Activated naive CD4-positive, alpha-beta T cell treated with anti-CD3 and anti-CD28 coated beads, Interleukin-2, amount 10 ng/mL, durations not matched to agents 7 days and 5 days (primary cell): ENCODE results near the gene ESR2.
"Not testable (repeated sequence)": the region's sequence is repeated elsewhere in the genome, so short reads cannot be mapped to it uniquely, and the experiment has no call there.

Source experiments
- CTCF ChIA-PET: fragments of 350-600 bp; sonication (Branson Sonifier 250); formaldehyde crosslinking; loops from one replicate; lab custom pipeline; 2021; ENCODE audit warnings: antibody characterized with exemption; lab: Charles Lee
- DNase-seq: peaks from one replicate; pipeline ENCODE4 v3.0.0-alpha.2; 2020
- H3K27ac Mint-ChIP-seq: one replicate; pipeline ENCODE4 v1.8.0; 2021; ENCODE audit warnings: mild to moderate bottlenecking, moderate library complexity, mixed read lengths
- H3K27me3 Mint-ChIP-seq: one replicate; pipeline ENCODE4 v1.8.0; 2021; ENCODE audit warnings: mild to moderate bottlenecking, mixed read lengths
- H3K36me3 Mint-ChIP-seq: one replicate; pipeline ENCODE4 v1.8.0; 2021; ENCODE audit warnings: mixed read lengths
- H3K4me1 Mint-ChIP-seq: one replicate; pipeline ENCODE4 v1.8.0; 2021; ENCODE audit warnings: mixed read lengths
- H3K4me3 Mint-ChIP-seq: one replicate; pipeline ENCODE4 v1.8.0; 2021; ENCODE audit warnings: mild to moderate bottlenecking, moderate library complexity, mixed read lengths
- H3K9me3 Mint-ChIP-seq: one replicate; pipeline ENCODE4 v1.8.0; 2021; ENCODE audit warnings: mixed read lengths

The ESR2 gene

GRCh38 chr14:64225151-64225757 lies 68.9 kb downstream of the ESR2 start:
- peaks cover 61% of the 10 kb centered on the region for H3K36me3 Mint-ChIP-seq
- H3K9me3 Mint-ChIP-seq = no peaks in the 10 kb centered on the region
- no peaks in the 10 kb centered on the region for H3K27me3 Mint-ChIP-seq
- no peak overlapping the region for H3K27ac Mint-ChIP-seq
- no peak for DNase-seq
- CTCF ChIA-PET = no interaction called here
- H3K4me1 Mint-ChIP-seq = no peaks in the 10 kb centered on the region
- no peak overlapping the region for H3K4me3 Mint-ChIP-seq

GRCh38 chr14:64221391-64222003 lies 72.7 kb downstream of the ESR2 start:
- no peaks in the 10 kb centered on the region for H3K4me1 Mint-ChIP-seq
- no peak overlapping the region for H3K27ac Mint-ChIP-seq
- H3K36me3 Mint-ChIP-seq = peaks cover 72% of the 10 kb centered on the region
- no peaks in the 10 kb centered on the region for H3K27me3 Mint-ChIP-seq
- no peaks in the 10 kb centered on the region for H3K9me3 Mint-ChIP-seq
- no peak overlapping the region for H3K4me3 Mint-ChIP-seq
- no peak for DNase-seq
- CTCF ChIA-PET = no interaction called here

GRCh38 chr14:64220466-64220865 lies 73.7 kb downstream of the ESR2 start:
- no peaks in the 10 kb centered on the region for H3K9me3 Mint-ChIP-seq
- H3K27ac Mint-ChIP-seq = no peak overlapping the region
- CTCF ChIA-PET = no interaction called here
- H3K27me3 Mint-ChIP-seq = no peaks in the 10 kb centered on the region
- no peak for DNase-seq
- H3K36me3 Mint-ChIP-seq = peaks cover 78% of the 10 kb centered on the region
- no peak overlapping the region for H3K4me3 Mint-ChIP-seq
- H3K4me1 Mint-ChIP-seq = no peaks in the 10 kb centered on the region

- no peak for DNase-seq
- H3K27me3 Mint-ChIP-seq = no peaks in the 10 kb centered on the region
- no peaks in the 10 kb centered on the region for H3K9me3 Mint-ChIP-seq
- H3K4me1 Mint-ChIP-seq = no peaks in the 10 kb centered on the region
- CTCF ChIA-PET = no interaction called here
- H3K36me3 Mint-ChIP-seq = peaks cover 78% of the 10 kb centered on the region
- no peak overlapping the region for H3K27ac Mint-ChIP-seq
- no peak overlapping the region for H3K4me3 Mint-ChIP-seq
Observed at GRCh38 chr14:64220056-64220455, 74.1 kb downstream of the ESR2 start.

GRCh38 chr14:64218344-64219240 lies 75.6 kb downstream of the ESR2 start:
- no peak for DNase-seq
- CTCF ChIA-PET = interaction anchor here (1.7 kb wide), 1 partner anchor 77 kb away, joined by 6 read pairs; the partner anchor contains the start of gene ESR2
- no peaks in the 10 kb centered on the region for H3K9me3 Mint-ChIP-seq
- H3K27me3 Mint-ChIP-seq = no peaks in the 10 kb centered on the region
- H3K36me3 Mint-ChIP-seq = peaks cover 76% of the 10 kb centered on the region
- H3K4me1 Mint-ChIP-seq = no peaks in the 10 kb centered on the region
- H3K4me3 Mint-ChIP-seq = no peak overlapping the region
- H3K27ac Mint-ChIP-seq = peak overlapping the region; percentile 3

- H3K4me3 Mint-ChIP-seq = no peak overlapping the region
- no peak for DNase-seq
- no peaks in the 10 kb centered on the region for H3K9me3 Mint-ChIP-seq
- no peak overlapping the region for H3K27ac Mint-ChIP-seq
- H3K27me3 Mint-ChIP-seq = no peaks in the 10 kb centered on the region
- peaks cover 77% of the 10 kb centered on the region for H3K36me3 Mint-ChIP-seq
- H3K4me1 Mint-ChIP-seq = no peaks in the 10 kb centered on the region
- CTCF ChIA-PET = interaction anchor here (1.7 kb wide), 1 partner anchor 77 kb away, joined by 6 read pairs; the partner anchor contains the start of gene ESR2
Observed at GRCh38 chr14:64217834-64218233, 76.3 kb downstream of the ESR2 start.

- no peaks in the 10 kb centered on the region for H3K4me1 Mint-ChIP-seq
- peaks cover 79% of the 10 kb centered on the region for H3K36me3 Mint-ChIP-seq
- no peak for DNase-seq
- no peak overlapping the region for H3K27ac Mint-ChIP-seq
- no peak overlapping the region for H3K4me3 Mint-ChIP-seq
- H3K9me3 Mint-ChIP-seq = no peaks in the 10 kb centered on the region
- H3K27me3 Mint-ChIP-seq = no peaks in the 10 kb centered on the region
- CTCF ChIA-PET = no interaction called here
Observed at GRCh38 chr14:64217308-64217707, 76.9 kb downstream of the ESR2 start.

GRCh38 chr14:64215978-64216377 lies 78.2 kb downstream of the ESR2 start:
- no peak overlapping the region for H3K27ac Mint-ChIP-seq
- CTCF ChIA-PET = no interaction called here

GRCh38 chr14:64215274-64215673 lies 78.9 kb downstream of the ESR2 start:
- Mint-ChIP-seq H3K9me3 (no peaks in the 10 kb centered on the region), H3K4me3 (no peak overlapping the region), H3K4me1 (peaks cover 3% of the 10 kb centered on the region), H3K36me3 (peaks cover 79% of the 10 kb centered on the region), H3K27me3 (no peaks in the 10 kb centered on the region), H3K27ac (no peak overlapping the region)
- CTCF ChIA-PET = no interaction called here
- no peak for DNase-seq

More at GRCh38 chr14:64215978-64216377, 78.2 kb downstream of the ESR2 start:
- no peak overlapping the region for H3K4me3 Mint-ChIP-seq
- DNase-seq = no peak
- peaks cover 82% of the 10 kb centered on the region for H3K36me3 Mint-ChIP-seq
- H3K9me3 Mint-ChIP-seq = no peaks in the 10 kb centered on the region
- H3K27me3 Mint-ChIP-seq = no peaks in the 10 kb centered on the region
- no peaks in the 10 kb centered on the region for H3K4me1 Mint-ChIP-seq

GRCh38 chr14:64213853-64214570 lies 80.2 kb downstream of the ESR2 start:
- no peaks in the 10 kb centered on the region for H3K9me3 Mint-ChIP-seq
- no peak for DNase-seq
- H3K36me3 Mint-ChIP-seq = peaks cover 81% of the 10 kb centered on the region
- no peaks in the 10 kb centered on the region for H3K27me3 Mint-ChIP-seq
- CTCF ChIA-PET = interaction anchor here (1.2 kb wide), 1 partner anchor 14 kb away, joined by 3 read pairs; no protein-coding TSS in a partner anchor
- H3K27ac Mint-ChIP-seq = no peak overlapping the region
- no peak overlapping the region for H3K4me3 Mint-ChIP-seq
- H3K4me1 Mint-ChIP-seq = peaks cover 3% of the 10 kb centered on the region

GRCh38 chr14:64213086-64213485 lies 81.1 kb downstream of the ESR2 start:
- H3K36me3 Mint-ChIP-seq = peaks cover 81% of the 10 kb centered on the region
- no peaks in the 10 kb centered on the region for H3K9me3 Mint-ChIP-seq
- H3K27ac Mint-ChIP-seq = no peak overlapping the region
- DNase-seq = no peak
- H3K27me3 Mint-ChIP-seq = no peaks in the 10 kb centered on the region
- CTCF ChIA-PET = interaction anchor here (1.2 kb wide), 1 partner anchor 13 kb away, joined by 3 read pairs; no protein-coding TSS in a partner anchor
- H3K4me3 Mint-ChIP-seq = no peak overlapping the region
- peaks cover 3% of the 10 kb centered on the region for H3K4me1 Mint-ChIP-seq

- H3K4me1 Mint-ChIP-seq = peaks cover 3% of the 10 kb centered on the region
- H3K27me3 Mint-ChIP-seq = no peaks in the 10 kb centered on the region
- H3K27ac Mint-ChIP-seq = no peak overlapping the region
- CTCF ChIA-PET = no interaction called here
- no peaks in the 10 kb centered on the region for H3K9me3 Mint-ChIP-seq
- H3K4me3 Mint-ChIP-seq = no peak overlapping the region
- DNase-seq = no peak
- H3K36me3 Mint-ChIP-seq = peaks cover 81% of the 10 kb centered on the region
Observed at GRCh38 chr14:64212666-64213065, 81.5 kb downstream of the ESR2 start.

- H3K4me3 Mint-ChIP-seq, H3K27me3 Mint-ChIP-seq, H3K9me3 Mint-ChIP-seq, CTCF ChIA-PET, DNase-seq, H3K4me1 Mint-ChIP-seq: not testable (repeated sequence)
- Mint-ChIP-seq H3K27ac (peak overlapping the region; percentile 11), H3K36me3 (peaks cover 72% of the 10 kb centered on the region)
Observed at GRCh38 chr14:64210912-64211311, 83.3 kb downstream of the ESR2 start.

- CTCF ChIA-PET = no interaction called here
- Mint-ChIP-seq H3K9me3 (no peaks in the 10 kb centered on the region), H3K4me3 (no peak overlapping the region), H3K27me3 (no peaks in the 10 kb centered on the region), H3K4me1 (peaks cover 3% of the 10 kb centered on the region), H3K27ac (peak overlapping the region; percentile 11), H3K36me3 (peaks cover 67% of the 10 kb centered on the region)
- no peak for DNase-seq
Observed at GRCh38 chr14:64210216-64210615, 84.0 kb downstream of the ESR2 start.
